KMS-11 (cell line): Measurements from ENCODE around the gene RBM38.

Experiments
- H2AFZ ChIP-seq: fragments of 200-600 bp; sonication (generic); 2 replicates; pipeline ENCODE4 v1.6.1; 2016; ENCODE audit warnings: antibody characterized with exemption, mixed run types, low read depth
- H3K27ac ChIP-seq: fragments of 200-600 bp; sonication (generic); 2 replicates; pipeline ENCODE4 v1.6.1; 2016; ENCODE audit warnings: mild to moderate bottlenecking, mixed run types
- H3K27me3 ChIP-seq: fragments of 200-600 bp; sonication (generic); 2 replicates; pipeline ENCODE4 v1.6.1; 2017; ENCODE audit warnings: mild to moderate bottlenecking, low read depth, mixed run types, moderate library complexity; ENCODE audit not compliant: insufficient read depth
- H3K36me3 ChIP-seq: fragments of 200-600 bp; sonication (generic); 2 replicates; pipeline ENCODE4 v1.6.1; 2017; ENCODE audit warnings: mild to moderate bottlenecking, mixed run types; ENCODE audit not compliant: insufficient read depth
- H3K4me1 ChIP-seq: fragments of 200-600 bp; sonication (generic); 2 replicates; pipeline ENCODE4 v1.6.1; 2016; ENCODE audit warnings: mild to moderate bottlenecking, low read depth, mixed run types; ENCODE audit not compliant: poor library complexity, severe bottlenecking
- H3K4me2 ChIP-seq: fragments of 200-600 bp; sonication (generic); 2 replicates; pipeline ENCODE4 v1.7.0; 2016; ENCODE audit warnings: mild to moderate bottlenecking, mixed run types
- H3K4me3 ChIP-seq: fragments of 200-600 bp; sonication (generic); IDR thresholded peaks from 2 replicates; pipeline ENCODE4 v1.6.1; 2017; ENCODE audit warnings: low read depth, low read length, mixed read lengths; ENCODE audit not compliant: insufficient read depth
- H3K79me2 ChIP-seq: fragments of 200-600 bp; sonication (generic); 2 replicates; pipeline ENCODE4 v1.6.1; 2016; ENCODE audit warnings: low read depth, mixed run types; ENCODE audit not compliant: insufficient read depth
- H3K9ac ChIP-seq: fragments of 200-600 bp; sonication (generic); 2 replicates; pipeline ENCODE4 v1.6.1; 2016; ENCODE audit warnings: mild to moderate bottlenecking, mixed run types
- H4K20me1 ChIP-seq: fragments of 200-600 bp; sonication (generic); 2 replicates; pipeline ENCODE4 v1.6.1; 2016; ENCODE audit warnings: mild to moderate bottlenecking, mixed run types; ENCODE audit not compliant: insufficient read depth
- TF ChIP-seq, protein P1 (sequence below): fragments of 200-600 bp; sonication (generic); conservative IDR thresholded peaks from 2 replicates; pipeline ENCODE4 v1.6.1; 2017; ENCODE audit warnings: low read depth, mild to moderate bottlenecking, antibody characterized with exemption, low read length, moderate library complexity, mixed read lengths

Gene RBM38

GRCh38 chr20:57387463-57387862, 3.7 kb upstream of the RBM38 start:
- no peak overlapping the region for H3K9ac ChIP-seq
- H3K27me3 ChIP-seq: no peaks in the 10 kb centered on the region
- TF ChIP-seq, protein P1, sequence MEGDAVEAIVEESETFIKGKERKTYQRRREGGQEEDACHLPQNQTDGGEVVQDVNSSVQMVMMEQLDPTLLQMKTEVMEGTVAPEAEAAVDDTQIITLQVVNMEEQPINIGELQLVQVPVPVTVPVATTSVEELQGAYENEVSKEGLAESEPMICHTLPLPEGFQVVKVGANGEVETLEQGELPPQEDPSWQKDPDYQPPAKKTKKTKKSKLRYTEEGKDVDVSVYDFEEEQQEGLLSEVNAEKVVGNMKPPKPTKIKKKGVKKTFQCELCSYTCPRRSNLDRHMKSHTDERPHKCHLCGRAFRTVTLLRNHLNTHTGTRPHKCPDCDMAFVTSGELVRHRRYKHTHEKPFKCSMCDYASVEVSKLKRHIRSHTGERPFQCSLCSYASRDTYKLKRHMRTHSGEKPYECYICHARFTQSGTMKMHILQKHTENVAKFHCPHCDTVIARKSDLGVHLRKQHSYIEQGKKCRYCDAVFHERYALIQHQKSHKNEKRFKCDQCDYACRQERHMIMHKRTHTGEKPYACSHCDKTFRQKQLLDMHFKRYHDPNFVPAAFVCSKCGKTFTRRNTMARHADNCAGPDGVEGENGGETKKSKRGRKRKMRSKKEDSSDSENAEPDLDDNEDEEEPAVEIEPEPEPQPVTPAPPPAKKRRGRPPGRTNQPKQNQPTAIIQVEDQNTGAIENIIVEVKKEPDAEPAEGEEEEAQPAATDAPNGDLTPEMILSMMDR: no peak
- no peaks in the 10 kb centered on the region for H3K36me3 ChIP-seq
- H3K79me2 ChIP-seq: peaks cover 6% of the 10 kb centered on the region
- 0 out of 2 replicates have a peak, but pooled peaks cover 3% of the 10 kb centered on the region for H4K20me1 ChIP-seq
- H3K4me3 ChIP-seq: no peak overlapping the region
- no peak overlapping the region for H3K27ac ChIP-seq
- no peak overlapping the region for H2AFZ ChIP-seq
- peaks cover 19% of the 10 kb centered on the region for H3K4me1 ChIP-seq
- H3K4me2 ChIP-seq: no peak overlapping the region

GRCh38 chr20:57387945-57388371, 3.2 kb upstream of the RBM38 start:
- Histone ChIP-seq H3K27me3 (no peaks in the 10 kb centered on the region), H4K20me1 (0 out of 2 replicates have a peak, but pooled peaks cover 3% of the 10 kb centered on the region), H3K4me2 (no peak overlapping the region), H3K36me3 (no peaks in the 10 kb centered on the region), H3K27ac (no peak overlapping the region), H3K4me3 (no peak overlapping the region), H2AFZ (no peak overlapping the region), H3K4me1 (peaks cover 19% of the 10 kb centered on the region), H3K9ac (no peak overlapping the region), H3K79me2 (peaks cover 10% of the 10 kb centered on the region)
- TF ChIP-seq, protein P1: no peak

- no peaks in the 10 kb centered on the region for H3K36me3 ChIP-seq
- TF ChIP-seq, protein P1: peak; percentile 28; the same call in 1 of the 2 replicates
- peaks cover 22% of the 10 kb centered on the region for H3K79me2 ChIP-seq
- H3K4me1 ChIP-seq: peaks cover 30% of the 10 kb centered on the region
- no peaks in the 10 kb centered on the region for H3K27me3 ChIP-seq
- peak overlapping the region; percentile 55 for H3K27ac ChIP-seq
- peak overlapping the region; percentile 75 for H3K9ac ChIP-seq
- H4K20me1 ChIP-seq: 0 out of 2 replicates have a peak, but pooled peaks cover 3% of the 10 kb centered on the region
- H3K4me3 ChIP-seq: no peak overlapping the region
- peak overlapping the region; percentile 85 for H2AFZ ChIP-seq
- peak overlapping the region; percentile 97 for H3K4me2 ChIP-seq
These were observed 2.1 kb upstream of the RBM38 start for GRCh38 chr20:57388953-57389694.

DNA sequence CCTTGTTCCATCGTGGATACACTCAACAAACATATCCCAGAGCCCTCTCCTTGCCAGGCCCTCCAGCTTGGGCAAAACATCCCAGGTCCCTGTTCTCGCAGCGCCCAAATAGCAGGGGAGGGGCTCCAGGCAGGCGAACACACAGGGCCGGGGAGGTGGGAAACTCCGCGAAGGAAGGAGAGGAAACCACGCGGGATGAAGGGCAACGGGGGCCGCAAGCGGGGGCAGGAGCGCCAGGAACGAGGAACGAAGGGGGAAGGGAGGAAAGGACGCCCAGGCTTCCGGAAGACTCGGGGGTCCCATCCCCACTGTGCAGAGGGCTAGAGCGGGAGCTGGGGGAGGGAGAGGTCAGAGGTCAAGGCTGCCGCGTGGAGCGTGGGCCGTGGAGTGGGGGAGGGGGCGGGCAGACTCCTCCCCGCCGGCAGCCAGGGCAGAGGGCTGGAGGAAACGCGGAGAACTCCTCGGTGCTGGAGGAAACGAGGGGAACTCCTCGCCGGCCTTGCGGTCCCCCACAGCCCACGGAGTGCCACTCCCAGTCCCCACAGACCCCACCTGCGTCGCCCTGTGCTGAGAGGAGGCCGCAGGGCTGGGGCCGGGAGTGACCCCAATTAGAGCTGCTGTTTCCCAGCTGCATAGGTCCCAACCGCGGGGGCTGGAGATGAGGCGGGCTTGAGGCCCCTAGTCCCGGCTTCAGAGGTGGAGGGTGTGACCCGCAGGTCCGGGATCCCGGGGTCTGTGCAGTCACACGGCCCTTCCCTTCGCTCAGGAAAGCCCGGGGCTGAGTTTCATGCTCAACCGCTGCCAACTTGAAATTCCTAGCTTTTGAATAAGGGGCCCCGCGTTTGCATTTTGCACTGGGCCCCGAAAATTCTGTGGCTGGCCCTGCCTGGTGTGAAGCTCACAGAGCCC, 1.2 kb upstream of the RBM38 start:
- Histone ChIP-seq H4K20me1 (0 out of 2 replicates have a peak, but pooled peaks cover 6% of the 10 kb centered on the region), H3K36me3 (peaks cover 3% of the 10 kb centered on the region; the same call in 1 of the 2 replicates), H3K9ac (peak overlapping the region; percentile 75), H3K79me2 (peaks cover 30% of the 10 kb centered on the region), H3K4me1 (peaks cover 38% of the 10 kb centered on the region), H2AFZ (peak overlapping the region; percentile 85), H3K27ac (peak overlapping the region; percentile 55), H3K4me2 (peak overlapping the region; percentile 97), H3K27me3 (no peaks in the 10 kb centered on the region), H3K4me3 (no peak overlapping the region)
- TF ChIP-seq, protein P1: 0 out of 2 replicates have a peak, but pooled peaks have one; percentile 4
